Measurements from ENCODE around the gene POLR1F. TPM values are rescaled to one million over a fixed set of nuclear protein-coding genes. Genes with fewer than 3 reads are reported as not detected.
"Not testable (repeated sequence)": the region's sequence is repeated elsewhere in the genome, so short reads cannot be mapped to it uniquely, and the experiment has no call there.

POLR1F gene
- total RNA-seq, 1 experiment from 2014 or later = 15.7 TPM

DNA sequence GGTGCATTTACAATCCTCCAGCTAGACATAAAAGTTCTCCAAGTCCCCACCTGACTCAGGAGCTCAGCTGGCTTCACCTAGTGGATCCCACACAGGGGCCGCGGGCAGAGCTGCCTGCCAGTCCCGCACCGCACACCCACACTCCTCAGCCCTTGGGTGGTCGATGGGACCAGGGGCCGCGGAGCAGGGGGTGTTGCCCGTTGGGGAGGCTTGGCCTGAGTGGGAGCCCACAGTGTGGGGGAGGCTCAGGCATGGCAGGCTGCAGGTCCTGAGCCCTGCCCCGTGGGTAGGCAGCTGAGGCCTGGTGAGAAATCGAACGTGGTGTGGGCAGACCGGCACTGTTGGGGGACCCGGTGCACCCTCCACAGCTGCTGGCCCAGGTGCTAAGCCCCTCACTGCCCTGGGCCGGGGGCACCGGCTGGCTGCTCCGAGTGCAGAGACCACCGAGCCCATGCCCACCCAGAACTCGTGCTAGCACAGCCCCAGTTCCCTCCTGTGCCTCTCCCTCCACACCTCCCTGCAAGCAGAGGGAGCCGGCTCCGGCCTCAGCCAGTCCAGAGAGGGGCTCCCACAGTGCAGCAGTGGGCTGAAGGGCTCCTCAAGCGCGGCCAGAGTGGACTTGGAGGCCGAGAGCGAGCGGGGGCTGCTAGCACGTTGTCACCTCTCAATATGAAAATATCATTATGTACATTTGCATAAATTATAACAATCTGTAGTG, 16.6 kb downstream of the POLR1F start:
- DNase-seq (ENCODE audit: low read depth) = no peak
- in situ Hi-C loops (cut with HindIII; ENCODE audit: low pct_unique_long_range_greater_than_20kb, low sequenced_read_pairs) = no loop called here

DNA sequence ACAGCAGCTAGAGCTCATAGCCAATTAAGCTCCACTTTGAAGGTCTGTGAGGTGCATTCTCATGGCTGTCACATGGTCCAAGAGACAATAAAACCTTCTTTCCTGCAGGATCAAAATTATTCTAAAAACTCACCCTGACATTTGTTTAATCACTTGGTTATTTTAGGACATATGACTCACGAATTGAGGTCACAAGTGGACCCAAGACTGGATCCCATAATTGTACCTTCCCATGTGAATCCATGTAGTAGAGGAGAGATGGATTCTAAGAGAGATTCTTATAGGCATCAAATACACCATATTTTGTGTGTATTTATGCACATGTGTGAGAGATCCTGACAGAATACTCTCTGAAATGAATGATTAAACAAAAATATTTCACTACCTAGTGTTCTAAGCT, 18.1 kb downstream of the POLR1F start:
- in situ Hi-C loops (cut with HindIII; ENCODE audit: low pct_unique_long_range_greater_than_20kb, low sequenced_read_pairs) = no loop called here
- no peak for DNase-seq (ENCODE audit: low read depth)

DNA sequence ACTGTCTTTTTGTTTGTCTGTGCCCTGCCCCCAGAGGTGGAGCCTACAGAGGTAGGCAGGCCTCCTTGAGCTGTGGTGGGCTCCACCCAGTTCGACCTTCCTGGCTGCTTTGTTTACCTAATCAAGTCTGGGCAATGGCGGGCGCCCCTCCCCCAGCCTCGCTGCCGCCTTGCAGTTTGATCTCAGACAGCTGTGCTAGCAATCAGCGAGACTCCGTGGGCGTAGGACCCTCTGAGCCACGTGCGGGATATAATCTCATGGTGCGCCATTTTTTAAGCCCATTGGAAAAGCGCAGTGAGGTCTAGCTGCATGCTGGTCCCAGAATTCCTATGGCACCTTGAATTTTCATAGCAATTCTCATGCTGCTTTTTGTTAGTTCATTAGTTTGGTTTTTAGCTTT, 19.7 kb downstream of the POLR1F start:
- in situ Hi-C loops (cut with HindIII; ENCODE audit: low pct_unique_long_range_greater_than_20kb, low sequenced_read_pairs); DNase-seq (ENCODE audit: low read depth): not testable (repeated sequence)

GRCh38 chr7:19681596-19681995, 27.2 kb downstream of the POLR1F start:
- DNase-seq (ENCODE audit: low read depth) = no peak
- in situ Hi-C loops (cut with HindIII; ENCODE audit: low pct_unique_long_range_greater_than_20kb, low sequenced_read_pairs) = no loop called here

DNA sequence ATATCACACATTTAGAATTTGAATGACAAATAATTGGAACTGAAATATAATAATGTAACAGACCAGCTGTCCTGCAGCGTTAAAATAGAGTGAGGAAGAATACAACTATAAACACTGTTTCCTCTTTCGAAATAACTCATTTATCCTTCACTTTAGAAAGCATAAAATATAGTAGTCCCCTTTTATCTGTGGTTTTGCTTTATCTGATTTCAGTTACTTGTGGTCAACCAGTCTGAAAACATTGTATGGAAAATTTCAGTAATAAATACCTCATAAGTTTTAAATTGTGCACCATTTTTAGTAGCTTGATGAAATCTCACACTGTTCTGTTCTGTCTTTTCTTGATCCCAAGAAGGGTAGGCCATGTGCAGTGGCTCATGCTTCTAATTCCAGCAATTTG, 31.7 kb downstream of the POLR1F start:
- DNase-seq (ENCODE audit: low read depth) = no peak
- in situ Hi-C loops (cut with HindIII; ENCODE audit: low pct_unique_long_range_greater_than_20kb, low sequenced_read_pairs) = no loop called here

DNA sequence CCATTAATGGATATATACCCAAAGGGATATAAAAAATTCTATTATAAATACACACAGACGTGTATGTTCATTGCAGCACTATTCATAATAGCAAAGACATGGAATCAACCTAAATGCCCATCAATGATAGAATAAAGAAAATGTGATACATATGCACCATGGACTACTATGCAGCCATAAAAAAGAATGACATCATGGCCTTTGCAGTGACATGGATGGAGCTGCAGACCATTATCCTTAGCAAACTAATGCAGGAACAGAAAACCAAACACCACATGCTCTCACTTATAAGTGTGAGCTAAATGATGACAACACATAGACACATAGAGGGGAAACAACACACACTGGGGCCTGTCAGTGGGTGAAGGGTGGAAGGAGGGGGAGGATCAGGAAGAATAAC, 33.0 kb downstream of the POLR1F start:
- in situ Hi-C loops (cut with HindIII; ENCODE audit: low pct_unique_long_range_greater_than_20kb, low sequenced_read_pairs) = no loop called here
- DNase-seq (ENCODE audit: low read depth) = no peak

DNA sequence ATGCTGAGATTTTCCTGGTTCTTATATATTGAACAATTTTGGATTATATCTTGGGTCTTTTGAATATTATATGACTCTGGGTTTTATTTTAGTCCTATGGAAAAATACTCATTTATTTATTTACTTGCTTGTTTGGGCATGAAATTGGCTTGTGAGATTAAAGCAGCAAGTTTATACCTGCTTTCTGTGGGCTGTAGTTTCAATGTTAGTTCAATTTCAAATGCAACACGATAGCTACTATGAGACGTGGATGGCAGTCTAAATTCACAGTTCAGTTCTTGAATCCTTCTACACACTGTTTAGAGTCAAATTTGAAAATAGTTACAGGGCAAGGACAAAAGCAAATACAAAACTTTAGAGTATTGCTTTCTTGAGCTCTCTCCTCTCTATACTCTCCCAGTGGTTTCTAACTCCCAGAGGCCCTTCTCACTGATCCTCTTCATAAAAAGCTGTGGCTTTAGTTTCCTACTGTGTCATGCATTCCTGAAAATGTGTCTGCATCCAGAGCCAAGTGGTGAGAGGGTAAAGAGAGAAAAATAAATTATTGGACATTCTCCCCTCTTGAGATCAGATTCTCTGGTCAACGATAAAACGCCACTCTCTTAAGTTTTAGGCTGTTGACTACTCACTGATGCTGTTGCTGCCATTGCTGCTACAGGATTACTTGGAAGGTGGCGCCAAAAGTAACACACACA, 34.4 kb downstream of the POLR1F start:
- in situ Hi-C loops (cut with HindIII; ENCODE audit: low pct_unique_long_range_greater_than_20kb, low sequenced_read_pairs) = no loop called here

DNA sequence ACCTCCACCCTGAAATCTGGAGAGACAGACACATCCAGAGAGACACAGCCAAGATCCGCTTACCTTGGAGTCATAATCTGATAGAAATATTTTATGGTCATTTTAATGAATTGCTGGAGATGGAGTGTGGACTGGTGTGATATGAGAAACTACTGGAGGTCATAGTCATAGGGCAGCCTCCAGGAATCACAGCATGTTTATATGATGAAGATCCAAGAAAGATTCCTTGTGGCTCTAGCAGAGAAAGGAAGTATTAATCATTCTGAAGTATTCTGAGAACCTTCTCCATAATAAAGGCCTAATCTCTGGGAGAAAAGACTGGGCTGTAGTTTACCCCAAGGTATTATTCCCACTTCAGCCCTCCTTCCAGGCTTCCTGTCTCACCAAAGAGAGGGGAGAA, 38.0 kb downstream of the POLR1F start:
- DNase-seq (ENCODE audit: low read depth) = no peak
- in situ Hi-C loops (cut with HindIII; ENCODE audit: low pct_unique_long_range_greater_than_20kb, low sequenced_read_pairs) = no loop called here

More for the DNA sequence above, 34.4 kb downstream of the POLR1F start:
- no peak for DNase-seq (ENCODE audit: low read depth)

GRCh38 chr7:19665399-19666008, 43.3 kb downstream of the POLR1F start:
- in situ Hi-C loops (cut with HindIII; ENCODE audit: low pct_unique_long_range_greater_than_20kb, low sequenced_read_pairs) = no loop called here
- peak; percentile 10 for DNase-seq (ENCODE audit: low read depth)

DNA sequence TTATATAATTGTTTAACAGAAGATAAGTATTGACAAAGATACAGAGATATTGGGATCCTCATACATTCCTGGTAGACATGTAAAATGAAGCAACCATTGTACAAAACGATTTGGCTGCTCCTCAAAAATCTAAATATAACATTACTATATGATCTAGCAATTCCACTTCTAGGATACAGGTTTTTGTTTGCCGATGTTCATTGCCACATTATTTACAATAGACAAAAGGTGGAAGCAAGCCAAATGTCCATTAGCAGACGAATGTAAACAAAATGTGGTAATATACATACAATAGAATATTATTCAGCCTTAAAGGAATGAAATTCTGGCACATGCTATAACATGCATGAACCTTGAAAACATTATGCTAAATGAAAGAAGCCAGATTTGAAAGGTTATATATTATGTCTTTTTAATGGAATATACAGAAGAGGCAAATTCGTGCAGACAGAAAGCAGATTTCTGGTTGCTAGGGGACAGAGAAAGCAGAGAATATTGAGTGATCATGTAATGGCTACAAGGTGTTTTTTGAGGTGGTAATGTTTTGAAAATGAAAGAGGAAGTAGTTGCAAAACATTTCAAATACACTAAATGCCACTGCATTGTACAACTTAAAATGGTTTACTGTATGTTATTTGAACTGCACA, 44.9 kb downstream of the POLR1F start:
- no peak for DNase-seq (ENCODE audit: low read depth)
- in situ Hi-C loops (cut with HindIII; ENCODE audit: low pct_unique_long_range_greater_than_20kb, low sequenced_read_pairs) = no loop called here

DNA sequence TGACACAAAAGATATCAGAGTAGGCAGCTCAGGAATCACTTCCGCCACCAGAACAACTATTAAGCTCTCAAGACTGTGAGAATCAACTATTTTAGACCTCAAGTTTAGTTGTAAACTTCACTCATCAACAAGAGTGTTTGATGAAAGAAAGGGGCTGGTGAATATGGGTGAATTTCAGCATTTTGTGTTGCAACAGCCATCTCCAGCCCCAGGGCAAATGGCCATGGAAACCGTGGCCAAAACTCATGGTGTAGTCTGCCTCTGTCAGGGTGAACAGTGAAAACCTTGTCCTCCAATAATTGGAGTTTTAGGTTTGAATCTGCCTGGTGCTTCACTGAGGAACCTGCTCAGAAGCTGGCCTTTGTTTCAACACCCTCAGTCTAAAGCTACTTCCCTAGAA, 60.0 kb downstream of the POLR1F start:
- in situ Hi-C loops (cut with HindIII; ENCODE audit: low pct_unique_long_range_greater_than_20kb, low sequenced_read_pairs) = no loop called here
- DNase-seq (ENCODE audit: low read depth) = no peak

Other genes starting within 250 kb of the POLR1F start
- gene TMEM196, start 64.6 kb upstream of the POLR1F start, total RNA-seq (2014; rRNA removed; shearing (Covaris generic); ENCODE audit: low replicate concordance) = not detected in 2 replicates

Measured in Caki2 (cell line).